HepG2 (cell line): ENCODE results near the gene EBPL. TPM values are rescaled to one million over a fixed set of nuclear protein-coding genes. Genes with fewer than 3 reads are reported as not detected.

ENCODE experiments used
- ATAC-seq: fragments of 200-7000 bp; cut with Tn5 transposase; 3 replicates; pipeline ENCODE4 v1.9.1; 2020; ENCODE audit warnings: mild to moderate bottlenecking, moderate library complexity
- BruUV-seq: library from RNA; stranded (reverse); fragments of 400-500 nt; replicated peaks from 2 replicates; lab custom pipeline; 2021; lab: Mats Ljungman, UMichigan
- CTCF ChIA-PET: fragments of 300-600 bp; formaldehyde crosslinking; extraction: SDS; loops from one replicate; lab custom pipeline; 2021; ENCODE audit warnings: low total read pairs, inconsistent platforms, low intra/inter-chr PET ratio; lab: Yijun Ruan, JAX
- POLR2A ChIA-PET: fragments of 350-600 bp; sonication (Branson Sonifier 250); formaldehyde crosslinking; loops from one replicate; lab custom pipeline; 2020; ENCODE audit warnings: antibody characterized with exemption, inconsistent platforms; lab: Yijun Ruan, JAX
- DNase-seq: peaks from one replicate; pipeline ENCODE4 v3.0.0-alpha.2; 2015; ENCODE audit warnings: low spot score
- FAIRE-seq: peaks from 3 replicates; lab custom pipeline; 2011; peaks lifted over from hg19 to GRCh38; lab: Jason Lieb, UNC
- H2AFZ ChIP-seq: one replicate; pipeline ENCODE4 v1.6.1; 2011; ENCODE audit warnings: low read length, inconsistent platforms
- H3K27ac ChIP-seq: fragments of 300-600 bp; 3 replicates; pipeline ENCODE4 v1.8.0; 2011; ENCODE audit warnings: mixed run types, mild to moderate bottlenecking, mixed read lengths, low read length, inconsistent platforms; ENCODE audit not compliant: insufficient read depth; ENCODE audit errors: extremely low read length
- H3K27me3 ChIP-seq, 2 experiments: fragments of 200-600 bp in 1 of 2; 2 replicates in 1 of 2; 3 replicates in 1 of 2; pipeline versions ENCODE4 v1.6.0 to v1.8.0; 2011; ENCODE audit warnings: low read length in 2 of 2, mild to moderate bottlenecking in 2 of 2, moderate library complexity in 2 of 2, inconsistent platforms in 1 of 2; ENCODE audit not compliant: insufficient read depth in 2 of 2, control insufficient read depth in 1 of 2
- H3K36me3 ChIP-seq, 2 experiments: fragments of 200-600 bp in 1 of 2; replicated peaks in 1 of 2; 2 replicates in 1 of 2; 3 replicates in 1 of 2; pipeline versions ENCODE4 v1.5.1 to v1.8.0; 2011; ENCODE audit warnings: low read length in 2 of 2, inconsistent platforms in 1 of 2; ENCODE audit not compliant: insufficient read depth in 2 of 2, control insufficient read depth in 1 of 2
- H3K4me1 ChIP-seq: 2 replicates; pipeline ENCODE4 v1.5.1; 2012; ENCODE audit warnings: low read length, inconsistent platforms; ENCODE audit not compliant: insufficient read depth
- H3K4me2 ChIP-seq: 2 replicates; pipeline ENCODE4 v1.6.0; 2011; ENCODE audit warnings: low read depth, low read length, inconsistent platforms
- H3K4me3 ChIP-seq, 3 experiments: fragments of 200-600 bp in 1 of 3; sonication (generic), shearing (Covaris generic) in 1 of 3; replicated peaks in 1 of 3; 2 replicates each; pipeline ENCODE4 v1.5.1; 2011 to 2016; ENCODE audit warnings: low read length in 3 of 3, inconsistent platforms in 2 of 3, low read depth in 2 of 3, mild to moderate bottlenecking in 2 of 3, control low read depth in 1 of 3, mixed read lengths in 1 of 3; ENCODE audit not compliant: insufficient read depth in 1 of 3
- H3K79me2 ChIP-seq: one replicate; pipeline ENCODE4 v1.6.1; 2011; ENCODE audit warnings: low read length, inconsistent platforms; ENCODE audit not compliant: insufficient read depth
- H3K9ac ChIP-seq: 2 replicates; pipeline ENCODE4 v1.6.0; 2011; ENCODE audit warnings: mild to moderate bottlenecking, low read depth, low read length, inconsistent platforms; ENCODE audit not compliant: insufficient read depth
- H3K9me3 ChIP-seq: 2 replicates; pipeline ENCODE4 v1.5.1; 2012; ENCODE audit warnings: mild to moderate bottlenecking, low read length
- H4K20me1 ChIP-seq: 2 replicates; pipeline ENCODE4 v1.6.0; 2011; ENCODE audit warnings: inconsistent platforms, mild to moderate bottlenecking, low read length, moderate library complexity; ENCODE audit not compliant: insufficient read depth
- KDM1A ChIP-seq: IDR thresholded peaks from 2 replicates; pipeline ENCODE4 v1.6.1; 2016; ENCODE audit warnings: missing compliant biosample characterization
- TBX3 ChIP-seq: fragments of 450-650 bp; IDR thresholded peaks from 2 replicates; pipeline ENCODE4 v1.6.1; 2017; ENCODE audit warnings: antibody characterized with exemption, mild to moderate bottlenecking, inconsistent platforms, borderline replicate concordance
- TRIM24 ChIP-seq: sonication (generic); formaldehyde crosslinking; IDR thresholded peaks from 2 replicates; pipeline ENCODE4 v1.8.0; 2022; ENCODE audit warnings: mild to moderate bottlenecking, missing genetic modification reagents
- U2AF2 ChIP-seq: fragments of 200-400 bp; formaldehyde crosslinking; IDR thresholded peaks from 2 replicates; pipeline ENCODE4 v1.6.1; 2017; ENCODE audit warnings: low read depth, mild to moderate bottlenecking, low read length
- ZNF614 ChIP-seq: IDR thresholded peaks from 2 replicates; pipeline ENCODE4 v1.6.1; 2018; ENCODE audit warnings: missing biosample characterization, missing genetic modification reagents, inconsistent platforms, borderline replicate concordance
- ZNF629 ChIP-seq: sonication (generic); formaldehyde crosslinking; conservative IDR thresholded peaks from 2 replicates; pipeline ENCODE4 v1.5.0; 2020; ENCODE audit warnings: missing genetic modification reagents
- WGBS: methylation state at CpG from one replicate; pipeline ENCODE4 v1.1.6; 2017; ENCODE audit warnings: low lambda C conversion rate; 5-methylcytosine and 5-hydroxymethylcytosine counted together
- in situ Hi-C: cut with HindIII; loops from 2 replicates; pipeline ENCODE4 v1.10.0; 2017; ENCODE audit warnings: low pct_unique_long_range_greater_than_20kb; ENCODE audit not compliant: extremely low pct_ligation_motif_present
- intact Hi-C: fragments of 100-400 bp; cut with micrococcal nuclease; formaldehyde crosslinking; loops from one replicate; pipeline ENCODE4 v1.10.0; 2022; ENCODE audit not compliant: unreplicated experiment
- polyA plus RNA-seq, 8 experiments: library from polyadenylated mRNA; depleted of rRNA in 3 of 8; stranded (reverse) in 7 of 8; unstranded in 1 of 8; fragments of >200 nt; fragmentation: Illumina TruSeq in 4 of 8; extraction: Trizol in 4 of 8; gene quantifications; 2 replicates each; pipeline versions ENCODE4 v1.2.1 to v1.2.3, GENCODE V29; 2011 to 2016; ENCODE audit warnings: low read depth in 4 of 8, missing spikeins in 1 of 8, mixed read lengths in 1 of 8; ENCODE audit not compliant: insufficient read depth in 1 of 8
- total RNA-seq, 5 experiments: library from RNA; depleted of rRNA; stranded (reverse); fragments of >200 nt; fragmentation: Illumina TruSeq; extraction: Trizol; gene quantifications; 2 replicates each; pipeline ENCODE4 v1.2.3, GENCODE V29; 2016; ENCODE audit warnings: low read depth in 1 of 5
- TF ChIP-seq, protein P1 (sequence below): sonication (generic); formaldehyde crosslinking; IDR thresholded peaks from 2 replicates; pipeline ENCODE4 v1.4.0; 2020; ENCODE audit warnings: low read depth, missing genetic modification reagents

EBPL gene
- total and polyA plus RNA-seq, 2 of the 13 experiments (the other 11 are each of a cell fraction or from before 2014, with no cell fraction given), result 96.5 to 152 TPM

DNA sequence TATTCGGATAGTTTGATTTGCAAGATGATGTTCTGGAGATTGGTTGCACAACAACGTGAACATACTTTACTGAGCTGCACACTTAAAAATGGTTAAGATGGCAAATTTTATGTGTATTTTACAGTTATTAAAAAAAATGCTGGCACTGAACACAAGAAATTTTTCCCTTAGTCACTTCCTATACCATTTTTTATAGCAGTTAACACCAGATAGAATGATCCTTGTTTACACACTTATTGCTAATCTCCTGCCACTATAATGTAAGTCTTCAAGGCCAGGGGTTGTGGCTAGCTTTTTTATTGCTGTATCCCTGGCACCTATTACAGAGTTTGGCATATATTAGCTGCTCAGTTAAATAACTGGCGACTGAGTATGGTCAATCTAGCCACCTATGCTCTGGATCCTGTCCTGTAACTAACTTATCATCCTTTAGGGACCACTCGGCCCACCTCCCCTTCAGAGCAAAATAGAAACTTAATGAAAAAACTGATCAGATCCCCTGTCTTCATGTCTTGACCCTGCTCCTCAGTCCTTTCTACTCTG, 2.0 kb upstream of the EBPL start:
- no TSS peak for BruUV-seq
- no peak for TF ChIP-seq TBX3
- no peak for TF ChIP-seq ZNF614 (CRISPR knock-in tag)
- TF ChIP-seq ZNF629 (CRISPR knock-in tag), result no peak
- TF ChIP-seq TRIM24, result no peak
- TF ChIP-seq KDM1A (CRISPR knock-in tag), result no peak
- TF ChIP-seq, protein P1, sequence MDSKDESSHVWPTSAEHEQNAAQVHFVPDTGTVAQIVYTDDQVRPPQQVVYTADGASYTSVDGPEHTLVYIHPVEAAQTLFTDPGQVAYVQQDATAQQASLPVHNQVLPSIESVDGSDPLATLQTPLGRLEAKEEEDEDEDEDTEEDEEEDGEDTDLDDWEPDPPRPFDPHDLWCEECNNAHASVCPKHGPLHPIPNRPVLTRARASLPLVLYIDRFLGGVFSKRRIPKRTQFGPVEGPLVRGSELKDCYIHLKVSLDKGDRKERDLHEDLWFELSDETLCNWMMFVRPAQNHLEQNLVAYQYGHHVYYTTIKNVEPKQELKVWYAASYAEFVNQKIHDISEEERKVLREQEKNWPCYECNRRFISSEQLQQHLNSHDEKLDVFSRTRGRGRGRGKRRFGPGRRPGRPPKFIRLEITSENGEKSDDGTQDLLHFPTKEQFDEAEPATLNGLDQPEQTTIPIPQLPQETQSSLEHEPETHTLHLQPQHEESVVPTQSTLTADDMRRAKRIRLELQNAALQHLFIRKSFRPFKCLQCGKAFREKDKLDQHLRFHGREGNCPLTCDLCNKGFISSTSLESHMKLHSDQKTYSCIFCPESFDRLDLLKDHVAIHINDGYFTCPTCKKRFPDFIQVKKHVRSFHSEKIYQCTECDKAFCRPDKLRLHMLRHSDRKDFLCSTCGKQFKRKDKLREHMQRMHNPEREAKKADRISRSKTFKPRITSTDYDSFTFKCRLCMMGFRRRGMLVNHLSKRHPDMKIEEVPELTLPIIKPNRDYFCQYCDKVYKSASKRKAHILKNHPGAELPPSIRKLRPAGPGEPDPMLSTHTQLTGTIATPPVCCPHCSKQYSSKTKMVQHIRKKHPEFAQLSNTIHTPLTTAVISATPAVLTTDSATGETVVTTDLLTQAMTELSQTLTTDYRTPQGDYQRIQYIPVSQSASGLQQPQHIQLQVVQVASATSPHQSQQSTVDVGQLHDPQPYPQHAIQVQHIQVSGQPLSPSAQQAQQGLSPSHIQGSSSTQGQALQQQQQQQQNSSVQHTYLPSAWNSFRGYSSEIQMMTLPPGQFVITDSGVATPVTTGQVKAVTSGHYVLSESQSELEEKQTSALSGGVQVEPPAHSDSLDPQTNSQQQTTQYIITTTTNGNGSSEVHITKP (CRISPR knock-in tag), result no peak
- TF ChIP-seq U2AF2, result no peak
- DNase-seq (no peak), FAIRE-seq (no peak), ATAC-seq (no peak)
- H3K27ac ChIP-seq, result no peak overlapping the region
- in situ Hi-C loops, result no loop called here
- H3K36me3 ChIP-seq, result peaks cover 2 to 11% of the 10 kb centered on the region in 2 experiments; a peak in 2 of 5 replicates
- 82% methylated on average over 4 of the region's 4 CpGs for WGBS
- POLR2A ChIA-PET, result no interaction called here
- H3K9me3 ChIP-seq, result no peaks in the 10 kb centered on the region
- H4K20me1 ChIP-seq, result 0 out of 2 replicates have a peak, but pooled peaks cover 5% of the 10 kb centered on the region
- H3K79me2 ChIP-seq, result peaks cover 21% of the 10 kb centered on the region
- no peak overlapping the region for H2AFZ ChIP-seq
- H3K4me3 ChIP-seq, result no peak overlapping the region
- no peak overlapping the region for H3K4me2 ChIP-seq
- H3K4me1 ChIP-seq, result peaks cover 23% of the 10 kb centered on the region
- no peaks in the 10 kb centered on the region; a peak in 1 of 5 replicates for H3K27me3 ChIP-seq
- no peak overlapping the region for H3K9ac ChIP-seq
- intact Hi-C loops, result loop anchor here (5.0 kb wide), 1 partner anchor 99 kb away; the partner anchor contains the start of gene KPNA3
- CTCF ChIA-PET, result no interaction called here
